ENCODE results near the gene RRM2.

DNA sequence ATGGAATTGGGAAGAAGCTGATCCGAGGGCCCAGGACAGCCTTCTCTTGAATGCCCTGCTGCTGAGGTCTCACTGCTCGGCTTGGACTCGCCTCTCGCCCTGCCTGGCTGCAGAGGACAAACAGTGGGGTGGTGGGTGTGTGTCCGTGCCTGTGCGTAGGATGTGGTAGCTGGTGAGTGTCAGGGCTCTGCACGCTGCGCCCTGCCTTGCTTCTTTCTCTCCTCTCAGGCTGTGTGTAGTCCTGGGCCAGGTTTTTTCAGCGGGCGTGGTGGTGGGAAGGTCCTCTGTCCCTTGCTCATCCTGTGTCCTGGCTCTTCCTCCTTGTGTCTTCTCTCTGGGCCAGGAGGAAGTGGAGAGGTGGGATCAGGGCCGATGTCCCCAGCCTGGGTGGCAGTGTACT is 44.8 kb downstream of the RRM2 start:
- TF ChIP-seq, protein P1, sequence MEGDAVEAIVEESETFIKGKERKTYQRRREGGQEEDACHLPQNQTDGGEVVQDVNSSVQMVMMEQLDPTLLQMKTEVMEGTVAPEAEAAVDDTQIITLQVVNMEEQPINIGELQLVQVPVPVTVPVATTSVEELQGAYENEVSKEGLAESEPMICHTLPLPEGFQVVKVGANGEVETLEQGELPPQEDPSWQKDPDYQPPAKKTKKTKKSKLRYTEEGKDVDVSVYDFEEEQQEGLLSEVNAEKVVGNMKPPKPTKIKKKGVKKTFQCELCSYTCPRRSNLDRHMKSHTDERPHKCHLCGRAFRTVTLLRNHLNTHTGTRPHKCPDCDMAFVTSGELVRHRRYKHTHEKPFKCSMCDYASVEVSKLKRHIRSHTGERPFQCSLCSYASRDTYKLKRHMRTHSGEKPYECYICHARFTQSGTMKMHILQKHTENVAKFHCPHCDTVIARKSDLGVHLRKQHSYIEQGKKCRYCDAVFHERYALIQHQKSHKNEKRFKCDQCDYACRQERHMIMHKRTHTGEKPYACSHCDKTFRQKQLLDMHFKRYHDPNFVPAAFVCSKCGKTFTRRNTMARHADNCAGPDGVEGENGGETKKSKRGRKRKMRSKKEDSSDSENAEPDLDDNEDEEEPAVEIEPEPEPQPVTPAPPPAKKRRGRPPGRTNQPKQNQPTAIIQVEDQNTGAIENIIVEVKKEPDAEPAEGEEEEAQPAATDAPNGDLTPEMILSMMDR (IDR thresholded peaks at IDR 0.05; ENCODE audit: insufficient read depth, low read length), result no peak
- TF ChIP-seq REST (IDR thresholded peaks at IDR 0.05; ENCODE audit: insufficient replicate concordance, low read depth), result no peak
